Measurements from ENCODE around the gene RASSF8.

The RASSF8 gene

DNA sequence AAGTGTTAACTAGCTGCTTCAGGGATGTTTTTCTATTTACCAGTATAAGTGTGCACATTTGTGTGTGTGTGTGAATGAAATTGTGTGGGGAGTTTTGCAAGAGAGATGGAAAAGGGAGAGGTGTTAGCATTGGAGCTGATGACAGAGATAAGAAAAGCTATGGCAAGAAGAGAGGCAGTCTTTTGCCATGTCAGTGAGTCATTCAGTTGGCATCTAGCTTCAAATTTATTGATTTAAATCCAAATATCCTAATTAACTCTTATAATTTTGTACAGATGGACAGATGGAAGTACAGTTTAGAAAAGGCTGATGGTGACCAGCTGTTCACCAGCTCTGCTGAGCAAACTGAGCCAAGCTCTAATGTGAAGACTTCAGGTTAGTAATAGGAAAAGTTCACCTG is 169.7 kb downstream of the RASSF8 start:
- Histone ChIP-seq H2AFZ (ENCODE audit: low read depth, low read length, severe bottlenecking) (no peak overlapping the region), H3K79me2 (ENCODE audit: insufficient read depth, low read length) (no peaks in the 10 kb centered on the region), H3F3A (ENCODE audit: insufficient read depth) (no peaks in the 10 kb centered on the region), H3K4me2 (ENCODE audit: low read depth, low read length, poor library complexity, severe bottlenecking) (no peak overlapping the region), H3K27me3 (ENCODE audit: low read length) (no peaks in the 10 kb centered on the region), H3K9me3 (ENCODE audit: insufficient read depth, low read length) (no peaks in the 10 kb centered on the region), H3K4me3 (ENCODE audit: insufficient read depth, low read length, poor library complexity, severe bottlenecking) (no peak overlapping the region), H3K36me3 (ENCODE audit: low read length) (no peaks in the 10 kb centered on the region), H3K27ac (ENCODE audit: low read depth, low read length) (no peak overlapping the region), H3K9ac (ENCODE audit: low read length) (no peak overlapping the region), H3K9me2 (replicated peaks; ENCODE audit: insufficient read depth, low read length) (no peaks in the 10 kb centered on the region), H4K20me1 (ENCODE audit: low read depth, low read length) (no peaks in the 10 kb centered on the region)
- TF ChIP-seq EZH2phosphoT487 (conservative IDR thresholded peaks at IDR 0.05; ENCODE audit: low read length): no peak
- TF ChIP-seq CTCF (IDR thresholded peaks at IDR 0.05; ENCODE audit: insufficient read depth, low read length, poor library complexity, severe bottlenecking): no peak

Data from SU-DHL-6 (cell line).